Endothelial cell of umbilical vein (primary cell): ENCODE measurements around the gene PCSK9. TPM values are rescaled to one million over a fixed set of nuclear protein-coding genes. Genes with fewer than 3 reads are reported as not detected.

Experiments used
- BruUV-seq: library from RNA; stranded (reverse); fragments of 400-500 nt; replicated peaks from 2 replicates; lab custom pipeline; 2021; lab: Mats Ljungman, UMichigan
- CTCF ChIA-PET: fragments of 300-600, 350-600 bp; sonication (Branson Sonifier 250); formaldehyde crosslinking; loops from one replicate; lab custom pipeline; 2021; ENCODE audit warnings: antibody characterized with exemption, inconsistent platforms; lab: Charles Lee
- POLR2A ChIA-PET: fragments of 300-600, 350-600 bp; sonication (Branson Sonifier 250); formaldehyde crosslinking; loops from one replicate; lab custom pipeline; 2021; ENCODE audit warnings: antibody characterized with exemption, inconsistent platforms; lab: Charles Lee
- DNase-seq: peaks from one replicate; pipeline ENCODE4 v3.0.0-alpha.2; 2011; ENCODE audit warnings: low read depth, low spot score
- FAIRE-seq: peaks from 2 replicates; lab custom pipeline; 2011; peaks lifted over from hg19 to GRCh38; lab: Jason Lieb, UNC
- H2AFZ ChIP-seq: 2 replicates; pipeline ENCODE4 v1.6.0; 2012; ENCODE audit warnings: low read depth, low read length, control low read depth, inconsistent platforms
- H3K27ac ChIP-seq: 2 replicates; pipeline ENCODE4 v1.5.1; 2011; ENCODE audit warnings: low read depth, mild to moderate bottlenecking, control low read depth, low read length, moderate library complexity; ENCODE audit not compliant: insufficient read depth
- H3K27me3 ChIP-seq, 2 experiments: 2 replicates each; pipeline versions ENCODE4 v1.6.0 to v1.6.1; 2011; ENCODE audit warnings: low read length in 2 of 2, mixed read lengths in 1 of 2; ENCODE audit not compliant: control insufficient read depth in 2 of 2, insufficient read depth in 2 of 2
- H3K36me3 ChIP-seq, 2 experiments: 2 replicates in 1 of 2; 3 replicates in 1 of 2; pipeline ENCODE4 v1.5.1; 2011; ENCODE audit warnings: low read length in 2 of 2, mild to moderate bottlenecking in 1 of 2, moderate library complexity in 1 of 2; ENCODE audit not compliant: control insufficient read depth in 2 of 2, insufficient read depth in 2 of 2; ENCODE audit errors: extremely low read depth in 1 of 2
- H3K4me1 ChIP-seq: 3 replicates; pipeline ENCODE4 v1.5.1; 2011; ENCODE audit warnings: mild to moderate bottlenecking, low read length; ENCODE audit not compliant: control insufficient read depth, insufficient read depth; ENCODE audit errors: extremely low read depth
- H3K4me2 ChIP-seq: 2 replicates; pipeline ENCODE4 v1.6.1; 2011; ENCODE audit warnings: low read length, control low read depth, mixed read lengths; ENCODE audit not compliant: insufficient read depth
- H3K4me3 ChIP-seq, 3 experiments: fragments of 200-600 bp in 1 of 3; sonication (generic), shearing (Covaris generic) in 1 of 3; replicated peaks in 1 of 3; 2 replicates each; pipeline ENCODE4 v1.5.1; 2011 to 2016; ENCODE audit warnings: control low read depth in 3 of 3, low read length in 3 of 3, mild to moderate bottlenecking in 2 of 3, inconsistent platforms in 1 of 3, low read depth in 1 of 3, moderate library complexity in 1 of 3; ENCODE audit not compliant: insufficient read depth in 1 of 3
- H3K79me2 ChIP-seq: 2 replicates; pipeline ENCODE4 v1.6.0; 2012; ENCODE audit warnings: low read length, inconsistent platforms; ENCODE audit not compliant: control insufficient read depth, insufficient read depth
- H3K9ac ChIP-seq: replicated peaks from 2 replicates; pipeline ENCODE3; 2011; ENCODE audit warnings: low read length, control low read depth; ENCODE audit not compliant: insufficient read depth; ENCODE audit errors: extremely low read depth
- H3K9me1 ChIP-seq: replicated peaks from 3 replicates; pipeline ENCODE4 v1.6.0; 2011; ENCODE audit warnings: mild to moderate bottlenecking, low read length; ENCODE audit not compliant: control insufficient read depth, insufficient read depth; ENCODE audit errors: extremely low read depth
- H3K9me3 ChIP-seq: replicated peaks from 2 replicates; pipeline ENCODE4 v1.5.1; 2012; ENCODE audit warnings: low read length, inconsistent platforms; ENCODE audit not compliant: control insufficient read depth, insufficient read depth
- H4K20me1 ChIP-seq: replicated peaks from 2 replicates; pipeline ENCODE3; 2011; ENCODE audit warnings: mild to moderate bottlenecking, low read length; ENCODE audit not compliant: control insufficient read depth, insufficient read depth; ENCODE audit errors: extremely low read depth
- CTCF ChIP-seq, 2 donors: IDR thresholded peaks; 1 replicate in 1 of 2; 2 replicates in 1 of 2; pipeline ENCODE4 v1.5.1; 2011; ENCODE audit warnings: low read length in 2 of 2, mild to moderate bottlenecking in 2 of 2, moderate library complexity in 2 of 2, control low read depth in 1 of 2, inconsistent platforms in 1 of 2, low read depth in 1 of 2; ENCODE audit not compliant: insufficient read depth in 1 of 2; ENCODE audit errors: extremely low read depth in 1 of 2
- EZH2 ChIP-seq: IDR thresholded peaks from 2 replicates; pipeline ENCODE4 v1.6.1; 2012; ENCODE audit warnings: borderline replicate concordance, low read depth, mild to moderate bottlenecking, moderate library complexity, low read length, inconsistent platforms; ENCODE audit not compliant: severe bottlenecking
- FOS ChIP-seq: IDR thresholded peaks from 2 replicates; pipeline ENCODE4 v1.6.1; 2011; ENCODE audit warnings: mild to moderate bottlenecking, low read length, moderate library complexity, borderline replicate concordance; ENCODE audit not compliant: insufficient read depth
- GATA2 ChIP-seq: IDR thresholded peaks from 2 replicates; pipeline ENCODE4 v1.7.0; 2011; ENCODE audit warnings: low read depth, mild to moderate bottlenecking, moderate library complexity, mixed read lengths, low read length; ENCODE audit not compliant: insufficient read length, insufficient read depth
- JUN ChIP-seq: IDR thresholded peaks from 2 replicates; pipeline ENCODE4 v1.6.1; 2011; ENCODE audit warnings: borderline replicate concordance, low read depth; ENCODE audit not compliant: insufficient read length, insufficient read depth
- MAX ChIP-seq: IDR thresholded peaks from 2 replicates; pipeline ENCODE4 v1.6.1; 2011; ENCODE audit not compliant: insufficient read depth, insufficient read length
- MYC ChIP-seq: IDR thresholded peaks from one replicate; pipeline ENCODE4 v1.6.1; 2011; ENCODE audit warnings: mild to moderate bottlenecking, low read depth, low read length
- POLR2A ChIP-seq: IDR thresholded peaks from 2 replicates; pipeline ENCODE4 v1.6.1; 2012; ENCODE audit warnings: low read depth, mild to moderate bottlenecking, control low read depth, low read length
- POLR2AphosphoS5 ChIP-seq: IDR thresholded peaks from 2 replicates; pipeline ENCODE4 v1.6.1; 2012; ENCODE audit warnings: low read depth, mild to moderate bottlenecking, control low read depth, low read length, moderate library complexity; ENCODE audit not compliant: insufficient read depth
- dilution Hi-C: fragments of 300-500 bp; cut with MboI; formaldehyde crosslinking; loops from one replicate; pipeline ENCODE4 v1.15.0; 2019; ENCODE audit warnings: low sequenced_read_pairs; ENCODE audit not compliant: extremely low pct_ligation_motif_present
- intact Hi-C: fragments of 100-400 bp; cut with micrococcal nuclease; formaldehyde crosslinking; loops from one replicate; pipeline ENCODE4 v1.10.0; 2022
- polyA plus RNA-seq, 4 experiments: library from polyadenylated mRNA; depleted of rRNA in 3 of 4; stranded (reverse) in 3 of 4; unstranded in 1 of 4; fragments of >200 nt; gene quantifications; 2 replicates each; pipeline versions ENCODE4 v1.2.1 to v1.2.3, GENCODE V29; 2011 to 2012; ENCODE audit warnings: missing spikeins in 1 of 4
- total RNA-seq: library from RNA; stranded (reverse); gene quantifications from 2 replicates; pipeline ENCODE4 v1.2.3, GENCODE V29; 2021

The PCSK9 gene
- total and polyA plus RNA-seq, 2 donors (not counting 3 experiments of a cell fraction or from before 2014, with no cell fraction given): 0.17 to 0.35 TPM

- Histone ChIP-seq H3K4me3 (no peak overlapping the region), H3K27ac (no peak overlapping the region), H3K9me1 (no peaks in the 10 kb centered on the region), H2AFZ (no peak overlapping the region), H4K20me1 (no peaks in the 10 kb centered on the region), H3K4me1 (no peaks in the 10 kb centered on the region), H3K36me3 (no peaks in the 10 kb centered on the region), H3K27me3 (peaks cover 4 to 24% of the 10 kb centered on the region in 2 experiments), H3K4me2 (no peak overlapping the region), H3K9me3 (no peaks in the 10 kb centered on the region), H3K9ac (no peak overlapping the region), H3K79me2 (no peaks in the 10 kb centered on the region)
- POLR2A ChIA-PET: no interaction called here
- no peak for TF ChIP-seq JUN
- no peak for TF ChIP-seq GATA2
- no peak for TF ChIP-seq MAX
- no peak for TF ChIP-seq POLR2A
- no peak for TF ChIP-seq FOS
- no peak for TF ChIP-seq EZH2
- no peak for TF ChIP-seq CTCF (IDR thresholded peaks at IDR 0.05; ENCODE audit: extremely low read depth in 1 of 2, insufficient read depth in 1 of 2, low read depth in 1 of 2, low read length in 2 of 2)
- no peak for TF ChIP-seq POLR2AphosphoS5
- TF ChIP-seq MYC: no peak
- intact Hi-C loops: no loop called here
- CTCF ChIA-PET: interaction anchor here (0.9 to 1.8 kb wide), 3 partner anchors 9 to 68 kb away, joined by 5 to 8 read pairs (median 5); no protein-coding TSS in a partner anchor
- DNase-seq (no peak), FAIRE-seq (no peak)
- dilution Hi-C loops: no loop called here
- no TSS peak for BruUV-seq
Measured at GRCh38 chr1:55012661-55013060, 26.7 kb upstream of the PCSK9 start.
